Stimulated activated CD4-positive, alpha-beta T cell treated with anti-CD3 and anti-CD28 coated beads, Interleukin-1b, Interleukin-23, amount 100 ng/mL, for 4 hours (primary cell): ENCODE measurements around the gene WEE2.
"Not testable (repeated sequence)": the region's sequence is repeated elsewhere in the genome, so short reads cannot be mapped to it uniquely, and the experiment has no call there.

Source experiments
- DNase-seq, 2 donors: peaks; one replicate each; pipeline ENCODE4 v3.0.0-alpha.2; 2020; ENCODE audit warnings: low read depth in 2 of 2

Gene WEE2

GRCh38 chr7:141714571-141714970 is 6.4 kb downstream of the WEE2 start:
- DNase-seq, result no peak

- DNase-seq, result no peak
Measured at GRCh38 chr7:141715018-141715417, 6.9 kb downstream of the WEE2 start.

- no peak for DNase-seq
Measured at GRCh38 chr7:141715794-141716689, 7.9 kb downstream of the WEE2 start.

- no peak for DNase-seq
Measured at GRCh38 chr7:141717450-141717849, 9.3 kb downstream of the WEE2 start.

DNA sequence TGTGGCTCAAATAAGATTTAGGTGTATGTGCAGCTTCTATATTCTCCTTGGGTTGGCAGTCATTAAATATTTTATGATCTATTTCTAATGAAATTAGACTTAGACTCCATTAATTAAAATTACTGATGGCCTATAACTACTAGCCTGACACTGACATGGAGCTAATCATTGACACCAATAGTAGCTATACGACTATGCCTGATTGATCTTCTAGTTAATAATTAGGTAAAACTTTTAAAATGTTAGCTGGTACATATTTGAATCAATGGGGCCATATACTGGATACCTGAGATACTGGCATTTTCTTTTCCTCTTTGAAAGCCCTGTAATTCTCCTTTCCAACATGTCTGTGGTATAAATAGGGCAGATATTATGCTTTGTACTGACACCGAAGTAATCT is 14.4 kb downstream of the WEE2 start:
- DNase-seq, result no peak

GRCh38 chr7:141729020-141729419 is 20.9 kb downstream of the WEE2 start:
- DNase-seq, result no peak

GRCh38 chr7:141731476-141732149 is 23.5 kb downstream of the WEE2 start:
- no peak for DNase-seq

DNA sequence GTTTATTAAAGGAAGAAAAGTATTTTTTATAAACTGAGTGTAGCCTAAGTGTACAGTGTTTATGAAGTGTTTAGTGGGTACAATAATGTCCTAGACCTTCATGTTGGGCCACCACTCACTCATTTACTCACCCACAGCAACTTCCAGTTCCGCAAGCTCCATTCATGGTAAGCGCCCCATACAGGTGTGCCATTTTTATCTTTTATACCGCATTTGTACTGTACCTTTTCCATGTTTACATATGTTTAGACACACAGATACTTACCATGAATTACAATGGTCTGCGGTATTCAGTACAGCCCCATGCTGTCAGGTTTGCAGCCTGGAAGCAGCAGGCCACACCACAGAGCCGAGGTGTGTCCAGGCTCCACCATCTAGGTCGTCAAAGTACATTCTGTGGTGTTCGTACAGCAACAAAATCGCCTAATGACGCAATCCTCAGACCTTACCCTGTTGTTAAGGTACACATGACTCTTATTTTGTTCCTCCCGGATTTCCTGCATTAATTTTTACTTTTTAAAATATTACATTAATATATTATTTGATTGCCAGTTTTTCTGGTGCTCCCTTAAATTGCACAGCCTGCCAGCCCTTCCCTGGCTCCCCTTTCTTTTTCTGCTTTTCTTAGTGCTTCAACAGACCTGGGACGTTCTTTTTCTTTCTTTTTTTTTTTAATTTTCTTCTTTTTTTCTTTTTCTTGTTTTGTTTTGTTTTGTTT is 29.1 kb downstream of the WEE2 start:
- no peak for DNase-seq

DNA sequence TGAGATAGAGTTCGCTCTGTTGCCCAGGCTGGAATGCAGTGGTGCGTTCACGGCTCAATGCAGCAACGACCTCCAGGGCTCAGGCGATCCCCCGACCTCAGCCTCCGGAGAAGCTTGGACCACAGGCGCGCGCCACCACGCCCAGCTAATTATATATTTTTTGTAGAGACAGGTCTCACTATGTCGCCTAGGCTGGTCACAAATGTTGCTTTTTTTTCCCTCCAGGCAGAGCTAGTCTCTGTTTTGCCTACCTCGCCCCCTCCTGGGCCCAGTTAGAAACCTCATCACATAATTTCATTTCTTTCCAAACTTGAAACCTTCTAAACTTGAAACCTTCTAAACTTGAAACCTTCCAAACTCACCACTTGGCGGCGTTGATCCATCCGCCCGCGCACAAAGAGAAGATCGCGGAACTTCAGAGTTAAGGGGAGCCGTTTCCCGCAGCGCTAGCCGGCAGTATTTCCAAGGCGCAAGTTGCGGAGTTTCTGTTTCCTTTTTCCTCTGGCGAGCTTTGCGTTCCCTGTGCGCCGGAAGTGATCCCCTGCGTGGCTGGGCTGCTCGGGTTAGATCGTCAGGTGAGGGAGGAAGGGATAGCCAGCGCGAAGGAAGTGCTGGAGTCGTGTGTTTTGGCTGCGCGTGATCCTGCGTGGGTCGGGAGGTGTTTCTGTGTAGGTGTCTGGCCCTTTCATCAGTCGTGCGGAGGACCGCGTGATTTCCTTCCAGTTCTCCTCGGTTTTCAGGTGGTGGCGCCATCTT is 29.9 kb downstream of the WEE2 start, which contains the start of gene SSBP1:
Gene SSBP1, plus strand, starts transcription at position 523 of the 756 bp plus-strand sequence. CDS start 809 bp downstream, outside the sequence.
- DNase-seq, result peak; percentile 74 to 87

- DNase-seq, result no peak
Measured at GRCh38 chr7:141738592-141739013, 30.4 kb downstream of the WEE2 start.

- no peak for DNase-seq
Measured at GRCh38 chr7:141739250-141739649, 31.1 kb downstream of the WEE2 start.

GRCh38 chr7:141742229-141742628 is 34.1 kb downstream of the WEE2 start:
- no peak for DNase-seq

GRCh38 chr7:141744131-141744530 is 36.0 kb downstream of the WEE2 start:
- DNase-seq, result no peak

GRCh38 chr7:141748396-141748795 is 40.2 kb downstream of the WEE2 start:
- DNase-seq, result no peak

DNA sequence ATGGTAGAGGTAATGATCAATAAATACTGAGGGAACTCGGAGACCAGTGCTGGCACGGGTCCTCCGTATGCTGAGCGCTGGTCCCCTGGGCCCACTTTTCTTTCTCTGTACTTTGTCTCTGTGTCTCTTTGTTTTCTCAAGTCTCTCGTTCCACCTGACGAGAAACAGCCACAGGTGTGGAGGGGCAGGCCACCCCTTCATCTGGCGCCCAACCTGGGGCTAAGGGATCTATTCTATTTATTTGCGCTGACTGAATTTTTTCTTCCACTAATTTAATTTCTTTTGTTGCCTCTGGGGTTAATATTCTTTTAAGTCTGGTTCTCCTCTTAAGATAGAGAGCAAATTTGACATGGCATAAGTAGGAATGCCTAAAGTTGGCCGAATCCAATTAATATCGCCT is 43.8 kb downstream of the WEE2 start:
- DNase-seq, result not testable (repeated sequence)

DNA sequence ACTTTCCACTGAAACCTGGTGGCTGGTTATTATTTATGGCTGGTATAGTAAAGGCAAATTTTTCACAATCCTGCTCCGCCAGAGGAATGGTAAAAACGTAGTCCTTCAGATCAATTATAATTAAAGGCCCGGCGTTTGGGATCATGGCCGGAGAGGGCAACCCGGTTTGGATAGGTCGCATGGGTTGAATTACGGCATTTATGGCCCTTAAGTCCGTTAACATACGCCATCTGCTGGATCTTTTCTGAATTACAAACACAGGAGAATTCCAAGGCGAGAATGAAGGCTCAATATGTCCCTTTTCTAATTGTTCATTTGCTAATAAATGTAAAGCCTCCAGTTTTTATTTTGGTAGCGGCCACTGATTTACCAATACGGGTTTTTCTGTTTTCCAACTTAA is 44.5 kb downstream of the WEE2 start:
- no peak for DNase-seq

GRCh38 chr7:141754939-141755338 is 46.8 kb downstream of the WEE2 start:
- DNase-seq, result no peak

- DNase-seq, result no peak
Measured at GRCh38 chr7:141763797-141764196, 55.6 kb downstream of the WEE2 start, which contains the start of gene TAS2R3. Gene TAS2R3, plus strand, starts transcription at chr7:141764097. Its CDS starts 62 bp downstream, at chr7:141764159.

- not testable (repeated sequence) for DNase-seq
Measured at GRCh38 chr7:141770083-141770583, 62.0 kb downstream of the WEE2 start.

GRCh38 chr7:141776374-141776773 is 68.2 kb downstream of the WEE2 start, which contains the start of gene TAS2R4:
Gene TAS2R4, plus strand, starts transcription at chr7:141776674. Its CDS starts 1,815 bp downstream, at chr7:141778489.
- no peak for DNase-seq
